Lower leg skin (tissue), 4 donors: Measurements from ENCODE around the gene YTHDC2. TPM values are rescaled to one million over a fixed set of nuclear protein-coding genes. Genes with fewer than 3 reads are reported as not detected.

Experiments
- DNase-seq, 2 donors: peaks; one replicate each; pipeline ENCODE4 v3.0.0-alpha.2; 2019; ENCODE audit warnings: low spot score in 2 of 2
- H3K4me3 ChIP-seq: fragments of 200-600 bp; sonication (generic); 2 replicates; pipeline ENCODE4 v1.5.1; 2017; ENCODE audit warnings: mild to moderate bottlenecking, low read depth; ENCODE audit not compliant: poor library complexity, severe bottlenecking
- CTCF ChIP-seq, 3 donors: fragments of 450-650 bp; IDR thresholded peaks; one replicate each; pipeline ENCODE4 v1.5.1; 2016; ENCODE audit warnings: antibody characterized with exemption in 3 of 3, mild to moderate bottlenecking in 3 of 3, moderate library complexity in 2 of 3
- POLR2A ChIP-seq, 2 donors: fragments of 450-650 bp; IDR thresholded peaks; one replicate each; pipeline ENCODE4 v1.6.1; 2016 to 2017; ENCODE audit warnings: antibody characterized with exemption in 2 of 2, mild to moderate bottlenecking in 1 of 2, moderate library complexity in 1 of 2
- WGBS, 2 donors: methylation state at CpG; one replicate each; pipeline ENCODE4 v1.1.5; 2018; 5-methylcytosine and 5-hydroxymethylcytosine counted together
- intact Hi-C: fragments of 100-400 bp; cut with DNase I; formaldehyde crosslinking; loops from one replicate; pipeline ENCODE4 v1.15.0; 2023; ENCODE audit warnings: low total_unique reads
- total RNA-seq, 4 donors: library from RNA; depleted of rRNA; stranded (reverse); fragments of >200 nt; gene quantifications; one replicate each; pipeline ENCODE4 v1.1.0, GENCODE V29; 2016

Gene YTHDC2
- total RNA-seq, 4 donors from 2014 or later, result 13.8 to 28.4 (median 16.7) TPM

- TF ChIP-seq POLR2A (IDR thresholded peaks at IDR 0.05) (no peak), CTCF (IDR thresholded peaks at IDR 0.05) (no peak)
- H3K4me3 ChIP-seq, result no peak overlapping the region
- intact Hi-C loops, result no loop called here
- whole genome bisulfite sequencing, 2 donors, result 93 to 94% methylated on average over 1 of the region's 1 CpG
- DNase-seq, result no peak
Observed at GRCh38 chr5:113493446-113493845, 20.0 kb upstream of the YTHDC2 start.

GRCh38 chr5:113495422-113495841 is 18.1 kb upstream of the YTHDC2 start:
- no peak overlapping the region for H3K4me3 ChIP-seq
- TF ChIP-seq CTCF (IDR thresholded peaks at IDR 0.05) (no peak), POLR2A (IDR thresholded peaks at IDR 0.05) (no peak)
- DNase-seq, result no peak
- WGBS, 2 donors, result 31 to 40% methylated on average over 1 of the region's 1 CpG
- intact Hi-C loops, result no loop called here

- 97 to 100% methylated on average over 3 of the region's 3 CpGs for WGBS, 2 donors
- TF ChIP-seq CTCF (IDR thresholded peaks at IDR 0.05), result no peak
- intact Hi-C loops, result no loop called here
- H3K4me3 ChIP-seq, result no peak overlapping the region
- DNase-seq, result no peak
Observed at GRCh38 chr5:113502073-113502472, 11.4 kb upstream of the YTHDC2 start.

GRCh38 chr5:113503146-113503545 is 10.3 kb upstream of the YTHDC2 start:
- DNase-seq, result no peak
- WGBS, 2 donors, result 95 to 100% methylated on average over 1 of the region's 1 CpG
- intact Hi-C loops, result no loop called here
- H3K4me3 ChIP-seq, result no peak overlapping the region
- TF ChIP-seq CTCF (IDR thresholded peaks at IDR 0.05) (no peak), POLR2A (IDR thresholded peaks at IDR 0.05) (no peak)

- no peak for DNase-seq
- TF ChIP-seq CTCF (IDR thresholded peaks at IDR 0.05), result no peak
- no peak for TF ChIP-seq POLR2A (IDR thresholded peaks at IDR 0.05)
- 80 to 83% methylated on average over 5 of the region's 5 CpGs for WGBS, 2 donors
- intact Hi-C loops, result no loop called here
- no peak overlapping the region for H3K4me3 ChIP-seq
Observed at GRCh38 chr5:113505181-113505580, 8.3 kb upstream of the YTHDC2 start.

- intact Hi-C loops, result no loop called here
- DNase-seq, result no peak
- TF ChIP-seq POLR2A (IDR thresholded peaks at IDR 0.05) (no peak), CTCF (IDR thresholded peaks at IDR 0.05) (no peak)
- H3K4me3 ChIP-seq, result no peak overlapping the region
Observed at GRCh38 chr5:113507601-113508000, 5.9 kb upstream of the YTHDC2 start.
